H1 (cell line): ENCODE data around the gene COL8A2. TPM values are rescaled to one million over a fixed set of nuclear protein-coding genes. Genes with fewer than 3 reads are reported as not detected.

Source experiments
- CTCF ChIA-PET: fragments of 300-600 bp; sonication (Branson Sonifier 250); formaldehyde crosslinking; loops from one replicate; lab custom pipeline; 2021; ENCODE audit not compliant: partially characterized antibody; lab: Charles Lee
- POLR2A ChIA-PET: fragments of 300-600 bp; sonication (Branson Sonifier 250); formaldehyde crosslinking; loops from one replicate; lab custom pipeline; 2021; ENCODE audit warnings: inconsistent platforms; ENCODE audit not compliant: partially characterized antibody; lab: Charles Lee
- DNase-seq, 2 experiments: peaks; one replicate each; pipeline versions ENCODE4 v3.0.0 to v3.0.0-alpha.2; 2010 to 2022; ENCODE audit warnings: low spot score in 2 of 2, low read depth in 1 of 2, mixed read lengths in 1 of 2
- FAIRE-seq: peaks from 2 replicates; lab custom pipeline; 2011; peaks lifted over from hg19 to GRCh38; lab: Jason Lieb, UNC
- H2AFZ ChIP-seq: 2 replicates; pipeline ENCODE4 v1.8.1; 2012; ENCODE audit warnings: low read length, inconsistent platforms
- H2AK5ac ChIP-seq: 2 replicates; pipeline ENCODE4 v1.6.1; 2013; ENCODE audit warnings: low read depth, low read length
- H2BK120ac ChIP-seq: replicated peaks from 2 replicates; pipeline ENCODE3; 2013; ENCODE audit warnings: low read depth, low read length, inconsistent platforms
- H2BK12ac ChIP-seq: 2 replicates; pipeline ENCODE4 v1.6.1; 2013; ENCODE audit warnings: low read depth, low read length
- H2BK15ac ChIP-seq: 2 replicates; pipeline ENCODE4 v1.6.1; 2013; ENCODE audit warnings: low read length
- H2BK20ac ChIP-seq: 2 replicates; pipeline ENCODE4 v1.6.1; 2013; ENCODE audit warnings: low read length
- H2BK5ac ChIP-seq: 2 replicates; pipeline ENCODE4 v1.6.1; 2013; ENCODE audit warnings: low read depth, low read length
- H3K14ac ChIP-seq: 2 replicates; pipeline ENCODE4 v1.6.1; 2013; ENCODE audit warnings: inconsistent platforms; ENCODE audit not compliant: insufficient read length
- H3K18ac ChIP-seq: 2 replicates; pipeline ENCODE4 v1.6.1; 2013; ENCODE audit warnings: low read length; ENCODE audit errors: extremely low read depth
- H3K23ac ChIP-seq: 2 replicates; pipeline ENCODE4 v1.6.1; 2013; ENCODE audit warnings: inconsistent platforms; ENCODE audit not compliant: insufficient read length
- H3K23me2 ChIP-seq: 2 replicates; pipeline ENCODE4 v1.6.1; 2013; ENCODE audit warnings: low read depth, low read length
- H3K27ac ChIP-seq: 2 replicates; pipeline ENCODE4 v1.6.1; 2011; ENCODE audit warnings: low read depth, low read length, inconsistent platforms
- H3K27me3 ChIP-seq, 4 experiments: replicated peaks in 1 of 4; 1 replicate in 1 of 4; 2 replicates in 3 of 4; pipeline versions ENCODE4 v1.6.1 to v1.8.1; 2011 to 2013; ENCODE audit warnings: low read length in 3 of 4, mild to moderate bottlenecking in 3 of 4, inconsistent platforms in 2 of 4, mixed read lengths in 2 of 4, moderate library complexity in 1 of 4; ENCODE audit not compliant: control insufficient read depth in 3 of 4, insufficient read depth in 3 of 4; ENCODE audit errors: extremely low read depth in 1 of 4
- H3K36me3 ChIP-seq, 4 experiments: 2 replicates each; pipeline versions ENCODE4 v1.6.1 to v1.8.1; 2011 to 2013; ENCODE audit warnings: mild to moderate bottlenecking in 4 of 4, low read length in 3 of 4, moderate library complexity in 2 of 4, control low read depth in 1 of 4, inconsistent platforms in 1 of 4; ENCODE audit not compliant: insufficient read depth in 4 of 4, control insufficient read depth in 2 of 4
- H3K4ac ChIP-seq: replicated peaks from 2 replicates; pipeline ENCODE3; 2013; ENCODE audit warnings: low read length, low read depth, mixed read lengths, inconsistent platforms; ENCODE audit not compliant: insufficient read length
- H3K4me1 ChIP-seq, 4 experiments: replicated peaks in 1 of 4; 1 replicate in 1 of 4; 2 replicates in 3 of 4; pipeline versions ENCODE4 v1.6.1 to v1.8.1; 2011 to 2013; ENCODE audit warnings: low read length in 3 of 4, inconsistent platforms in 2 of 4, mixed read lengths in 1 of 4; ENCODE audit not compliant: insufficient read depth in 4 of 4, control insufficient read depth in 3 of 4
- H3K4me2 ChIP-seq, 2 experiments: 2 replicates each; pipeline versions ENCODE4 v1.6.1 to v1.8.1; 2011 to 2013; ENCODE audit warnings: low read depth in 2 of 2, low read length in 2 of 2, control low read depth in 1 of 2, inconsistent platforms in 1 of 2, mild to moderate bottlenecking in 1 of 2; ENCODE audit not compliant: insufficient read depth in 1 of 2
- H3K4me3 ChIP-seq, 4 experiments: fragments of 200-600, 300-600 bp in 1 of 4; sonication (generic), shearing (Covaris generic), sonication (Bioruptor Twin) in 1 of 4; 2 replicates each; pipeline versions ENCODE4 v1.5.1 to v1.8.1; 2011 to 2016; ENCODE audit warnings: low read length in 4 of 4, low read depth in 3 of 4, control low read depth in 2 of 4, inconsistent platforms in 2 of 4, mild to moderate bottlenecking in 2 of 4, mixed read lengths in 1 of 4, moderate library complexity in 1 of 4; ENCODE audit not compliant: insufficient read depth in 2 of 4; ENCODE audit errors: extremely low read depth in 1 of 4
- H3K56ac ChIP-seq: replicated peaks from 2 replicates; pipeline ENCODE3; 2013; ENCODE audit warnings: low read depth, mild to moderate bottlenecking, mixed read lengths, low read length, inconsistent platforms; ENCODE audit not compliant: insufficient read length
- H3K79me1 ChIP-seq: 2 replicates; pipeline ENCODE4 v1.6.1; 2013; ENCODE audit warnings: low read depth, low read length, control low read depth
- H3K79me2 ChIP-seq, 2 experiments: 2 replicates each; pipeline versions ENCODE4 v1.6.1 to v1.8.1; 2012 to 2013; ENCODE audit warnings: low read length in 2 of 2, mild to moderate bottlenecking in 2 of 2, inconsistent platforms in 1 of 2; ENCODE audit not compliant: insufficient read depth in 2 of 2, control insufficient read depth in 1 of 2
- H3K9ac ChIP-seq, 4 experiments: replicated peaks in 1 of 4; 1 replicate in 1 of 4; 2 replicates in 3 of 4; pipeline versions ENCODE4 v1.6.1 to v1.8.1; 2011 to 2013; ENCODE audit warnings: low read depth in 3 of 4, low read length in 3 of 4, control low read depth in 2 of 4, mild to moderate bottlenecking in 2 of 4, moderate library complexity in 2 of 4, inconsistent platforms in 1 of 4; ENCODE audit errors: extremely low read depth in 1 of 4
- H3K9me3 ChIP-seq, 2 experiments: 2 replicates each; pipeline versions ENCODE4 v1.6.1 to v1.8.1; 2012 to 2013; ENCODE audit warnings: mild to moderate bottlenecking in 2 of 2, moderate library complexity in 2 of 2, control low read depth in 1 of 2, inconsistent platforms in 1 of 2, low read depth in 1 of 2, low read length in 1 of 2, mixed read lengths in 1 of 2; ENCODE audit not compliant: insufficient read depth in 2 of 2
- H4K20me1 ChIP-seq, 2 experiments: replicated peaks in 1 of 2; 2 replicates each; pipeline versions ENCODE3 to v1.8.1; 2011 to 2013; ENCODE audit warnings: inconsistent platforms in 2 of 2, low read length in 2 of 2, mild to moderate bottlenecking in 1 of 2; ENCODE audit not compliant: insufficient read depth in 2 of 2, control insufficient read depth in 1 of 2
- H4K5ac ChIP-seq: 2 replicates; pipeline ENCODE4 v1.6.1; 2013; ENCODE audit warnings: low read length, low read depth, mixed read lengths, inconsistent platforms; ENCODE audit not compliant: insufficient read length
- H4K8ac ChIP-seq: 2 replicates; pipeline ENCODE4 v1.8.0; 2013; ENCODE audit warnings: mild to moderate bottlenecking, moderate library complexity, low read length, inconsistent platforms; ENCODE audit not compliant: insufficient read depth; ENCODE audit errors: extremely low read depth
- H4K91ac ChIP-seq: replicated peaks from 2 replicates; pipeline ENCODE3; 2013; ENCODE audit warnings: low read length, mixed read lengths, inconsistent platforms; ENCODE audit not compliant: insufficient read length
- CREB1 ChIP-seq: IDR thresholded peaks from 2 replicates; pipeline ENCODE4 v1.6.1; 2012; ENCODE audit warnings: inconsistent platforms
- FOSL1 ChIP-seq: IDR thresholded peaks from 2 replicates; pipeline ENCODE4 v1.6.1; 2011; ENCODE audit warnings: mild to moderate bottlenecking, low read depth, low read length, moderate library complexity; ENCODE audit not compliant: insufficient read depth
- WGBS, 2 experiments: shearing (Covaris generic) in 1 of 2; methylation state at CpG; one replicate each; pipeline versions ENCODE4 v1.1.6 to v1.1.7; 2013 to 2015; ENCODE audit warnings: low lambda C conversion rate in 2 of 2, mixed read lengths in 2 of 2, inconsistent platforms in 1 of 2, low coverage in 1 of 2, missing lambda C conversion rate in 1 of 2; ENCODE audit not compliant: insufficient replicate concordance in 2 of 2, insufficient coverage in 1 of 2, insufficient read length in 1 of 2; ENCODE audit errors: extremely low coverage in 1 of 2, missing lambda C conversion rate in 1 of 2; 5-methylcytosine and 5-hydroxymethylcytosine counted together
- polyA plus RNA-seq, 7 experiments: library from polyadenylated mRNA; depleted of rRNA in 3 of 7; stranded (reverse) in 5 of 7; unstranded in 2 of 7; fragments of >200 nt in 5 of 7; fragments of 200-250 nt in 2 of 7; gene quantifications; 1 replicate in 5 of 7; 2 replicates in 1 of 7; 4 replicates in 1 of 7; pipeline versions ENCODE4 v1.2.1 to v1.2.3, GENCODE V29; 2011 to 2013; ENCODE audit warnings: missing spikeins in 2 of 7, mixed read lengths in 2 of 7
- total RNA-seq: library from RNA; stranded (reverse); fragmentation: NEBNext Ultra II Directional; extraction: Animal tissue kit (Norgen Biotek cat#: 25700); gene quantifications from 2 replicates; pipeline ENCODE4 v1.2.1, GENCODE V29; 2021

COL8A2 gene
- total and polyA plus RNA-seq, 2 of the 8 experiments (the other 6 are each of a cell fraction or from before 2014, with no cell fraction given), result 2.1 to 2.8 TPM

DNA sequence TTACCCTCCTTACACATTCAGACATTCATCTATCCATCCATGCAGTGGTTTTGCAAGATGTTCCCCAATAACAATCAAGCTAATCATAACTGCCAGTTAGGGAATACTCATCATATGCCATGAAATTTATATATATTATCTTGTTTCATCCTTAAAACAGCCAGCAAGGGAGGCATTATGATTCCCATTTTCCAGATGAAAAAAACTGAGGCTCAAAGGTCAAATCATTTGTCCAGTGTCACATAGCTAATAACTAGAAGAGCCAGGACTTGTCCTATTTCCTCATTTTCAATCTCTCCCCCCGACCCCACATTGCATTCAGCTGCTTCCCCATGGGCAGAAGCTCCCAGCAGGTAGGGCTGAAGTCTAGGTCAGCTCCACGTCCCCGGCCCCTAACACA, 7.0 kb upstream of the COL8A2 start:
- Histone ChIP-seq H3K56ac (no peak overlapping the region), H3K27me3 (no peaks in the 10 kb centered on the region), H2BK12ac (no peak overlapping the region), H2AK5ac (no peak overlapping the region), H3K4me3 (no peak overlapping the region)
- no peak for FAIRE-seq
- TF ChIP-seq FOSL1 (no peak), CREB1 (no peak)
- TF ChIP-seq, all 59 proteins: peak for 0
- Histone ChIP-seq H3K9ac (no peak overlapping the region), H3K27ac (no peak overlapping the region), H4K8ac (no peak overlapping the region), H4K5ac (no peak overlapping the region), H2BK15ac (no peak overlapping the region), H3K36me3 (no peaks in the 10 kb centered on the region), H3K4ac (no peak overlapping the region), H2BK20ac (no peak overlapping the region), H3K79me1 (no peaks in the 10 kb centered on the region), H2BK5ac (no peak overlapping the region), H2BK120ac (no peak overlapping the region), H3K18ac (no peak overlapping the region), H3K23me2 (peaks cover under 1% of the 10 kb centered on the region; the same call in 1 of the 2 replicates), H3K9me3 (no peaks in the 10 kb centered on the region), H3K14ac (no peak overlapping the region), H3K23ac (no peak overlapping the region), H4K20me1 (no peaks in the 10 kb centered on the region), H2AFZ (no peak overlapping the region), H4K91ac (no peak overlapping the region), H3K79me2 (no peaks in the 10 kb centered on the region), H3K4me1 (peaks cover 0 to 2% (median 0%) of the 10 kb centered on the region in 4 experiments; a peak in 2 of 7 replicates), H3K4me2 (no peak overlapping the region)
- no peak for DNase-seq
- POLR2A ChIA-PET, result interaction anchor here (0.6 to 9.3 kb wide), 3 partner anchors 13 to 84 kb away, joined by 3 to 61 read pairs (median 3); no protein-coding TSS in a partner anchor
- CTCF ChIA-PET, result interaction anchor here (0.5 to 20.9 kb wide), 9 partner anchors 10 to 368 kb away, joined by 3 to 738 read pairs (median 4); partner anchors contain the start of genes ADPRS and TRAPPC3
- 90% methylated on average over 3 of the region's 3 CpGs; no CpG with 5 or more reads in 1 of the 2 experiments for WGBS, 2 experiments
